ENCODE data around the gene HMG20B.
"Not testable (repeated sequence)": the region's sequence is repeated elsewhere in the genome, so short reads cannot be mapped to it uniquely, and the experiment has no call there.

HMG20B gene

GRCh38 chr19:3556423-3556977 lies 16.2 kb upstream of the HMG20B start:
- no peak for DNase-seq (ENCODE audit: low read depth in 3 of 3)

DNA sequence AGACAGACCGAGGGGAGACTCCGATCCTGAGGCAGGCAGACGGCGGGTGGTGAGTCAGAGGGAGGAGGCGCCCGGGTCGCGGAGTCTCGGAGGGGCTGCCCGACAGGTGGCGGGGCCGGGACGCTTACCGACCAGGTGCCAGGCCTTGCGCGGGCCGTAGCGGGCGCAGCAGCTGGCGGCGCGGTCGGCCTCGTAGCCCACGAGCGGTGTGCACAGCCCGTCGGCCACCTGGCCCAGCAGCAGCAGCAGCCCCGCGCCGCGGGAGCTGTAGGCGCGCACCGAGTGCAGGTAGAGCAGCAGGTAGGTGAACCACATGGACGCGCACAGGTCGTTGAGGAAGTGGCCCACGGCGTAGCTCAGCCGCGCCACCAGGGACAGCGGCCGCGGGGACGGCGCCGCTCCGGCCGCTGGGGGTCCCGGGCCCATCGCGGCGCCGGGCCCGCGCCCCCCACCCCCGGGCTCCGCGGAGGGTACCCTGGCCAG lies 15.7 kb upstream of the HMG20B start:
- peak in 2 of 3 donors; percentile 42 to 60 for DNase-seq (ENCODE audit: low read depth in 3 of 3)

DNA sequence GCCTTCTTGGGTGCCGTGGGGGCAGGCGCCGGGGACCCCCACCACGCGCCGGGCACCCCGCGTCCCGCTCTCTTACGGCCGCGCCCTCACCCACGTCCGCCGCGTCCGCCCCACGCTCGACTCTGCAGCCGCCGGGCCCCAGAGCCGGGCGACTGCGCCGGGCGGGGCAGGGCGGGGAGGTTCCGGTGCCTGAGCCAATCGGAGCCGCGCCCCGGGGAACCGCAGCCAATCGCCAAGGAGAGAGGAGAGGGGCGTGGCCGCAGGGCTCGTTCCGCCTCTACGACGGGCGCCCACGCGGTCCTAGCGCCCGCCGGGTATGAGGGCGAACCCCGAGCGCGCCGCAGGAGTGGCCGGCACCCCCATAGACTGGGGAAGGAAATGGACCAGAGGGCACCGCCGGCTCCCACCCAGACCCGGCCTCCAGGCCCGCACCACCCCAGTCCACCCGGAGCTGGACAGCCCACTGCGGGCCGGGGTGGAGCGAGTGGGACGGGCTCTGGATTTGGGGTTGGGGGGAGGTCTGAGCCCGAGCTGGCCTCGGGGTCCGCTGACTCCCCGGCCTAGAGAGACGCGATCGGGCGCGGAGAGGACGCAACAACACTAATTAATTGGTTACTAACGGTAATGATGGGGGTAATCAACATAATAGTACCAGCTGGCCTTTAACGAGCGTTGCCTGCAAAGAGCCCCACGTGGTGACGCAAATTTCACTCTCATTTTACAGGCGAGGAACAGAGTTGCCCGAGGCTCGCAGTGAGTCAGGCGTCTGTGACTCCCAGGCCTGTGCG lies 15.1 kb upstream of the HMG20B start, which contains the start of gene MFSD12:
Gene MFSD12, minus strand, starts transcription at position 126 of the 788 bp plus-strand sequence. CDS start 183 bp downstream, outside the sequence.
- peak; percentile 88 to 96 (median 93) for DNase-seq (ENCODE audit: low read depth in 3 of 3)

- DNase-seq (ENCODE audit: low read depth in 3 of 3) = no peak
Measured at GRCh38 chr19:3563709-3564524, 8.8 kb upstream of the HMG20B start.

GRCh38 chr19:3565139-3565538 lies 7.6 kb upstream of the HMG20B start:
- no peak for DNase-seq (ENCODE audit: low read depth in 3 of 3)

- DNase-seq (ENCODE audit: low read depth in 3 of 3) = not testable (repeated sequence)
Measured at GRCh38 chr19:3570042-3570441, 2.7 kb upstream of the HMG20B start.

GRCh38 chr19:3570606-3571011 lies 2.1 kb upstream of the HMG20B start:
- DNase-seq (ENCODE audit: low read depth in 3 of 3) = no peak

DNA sequence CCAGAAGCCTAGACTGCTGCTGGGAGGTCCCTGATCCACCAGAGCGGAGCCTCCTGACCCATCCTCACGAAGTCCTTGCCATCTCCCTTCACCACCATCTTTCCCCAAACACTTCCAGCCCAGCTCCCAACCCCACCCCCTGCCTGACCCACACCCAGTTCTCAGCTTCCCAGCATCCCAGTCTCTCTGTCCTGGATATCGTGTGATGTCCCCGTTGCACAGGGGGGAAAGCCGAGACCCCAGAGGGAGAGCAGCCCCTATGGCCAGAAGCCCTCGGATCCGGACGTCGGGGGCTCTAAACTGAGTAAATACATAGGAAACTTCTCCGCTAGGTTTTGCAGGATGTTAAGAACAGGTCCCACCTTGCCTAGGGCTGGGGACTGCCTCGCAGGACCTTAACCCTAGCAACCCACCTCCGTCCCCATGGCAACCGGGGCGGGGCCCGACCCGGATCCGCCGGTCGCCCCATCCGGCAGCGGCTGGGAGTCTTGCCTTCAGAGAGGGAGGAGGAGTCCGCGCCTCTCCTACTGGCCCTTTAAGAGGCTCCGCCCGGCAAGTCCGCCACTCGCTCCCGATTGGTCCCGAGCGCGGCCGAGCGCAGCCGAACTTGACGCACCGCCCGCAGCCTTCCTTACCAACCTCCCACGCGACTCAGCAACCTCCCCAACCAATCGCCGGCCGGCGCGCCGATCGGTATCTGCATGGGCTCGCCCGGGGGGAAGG lies 451 bp upstream of the HMG20B start:
- DNase-seq (ENCODE audit: low read depth in 3 of 3) = peak; percentile 99 to 100 (median 99)

- DNase-seq (ENCODE audit: low read depth in 3 of 3) = no peak
Measured at GRCh38 chr19:3573162-3573857, 566 bp downstream of the HMG20B start.

DNA sequence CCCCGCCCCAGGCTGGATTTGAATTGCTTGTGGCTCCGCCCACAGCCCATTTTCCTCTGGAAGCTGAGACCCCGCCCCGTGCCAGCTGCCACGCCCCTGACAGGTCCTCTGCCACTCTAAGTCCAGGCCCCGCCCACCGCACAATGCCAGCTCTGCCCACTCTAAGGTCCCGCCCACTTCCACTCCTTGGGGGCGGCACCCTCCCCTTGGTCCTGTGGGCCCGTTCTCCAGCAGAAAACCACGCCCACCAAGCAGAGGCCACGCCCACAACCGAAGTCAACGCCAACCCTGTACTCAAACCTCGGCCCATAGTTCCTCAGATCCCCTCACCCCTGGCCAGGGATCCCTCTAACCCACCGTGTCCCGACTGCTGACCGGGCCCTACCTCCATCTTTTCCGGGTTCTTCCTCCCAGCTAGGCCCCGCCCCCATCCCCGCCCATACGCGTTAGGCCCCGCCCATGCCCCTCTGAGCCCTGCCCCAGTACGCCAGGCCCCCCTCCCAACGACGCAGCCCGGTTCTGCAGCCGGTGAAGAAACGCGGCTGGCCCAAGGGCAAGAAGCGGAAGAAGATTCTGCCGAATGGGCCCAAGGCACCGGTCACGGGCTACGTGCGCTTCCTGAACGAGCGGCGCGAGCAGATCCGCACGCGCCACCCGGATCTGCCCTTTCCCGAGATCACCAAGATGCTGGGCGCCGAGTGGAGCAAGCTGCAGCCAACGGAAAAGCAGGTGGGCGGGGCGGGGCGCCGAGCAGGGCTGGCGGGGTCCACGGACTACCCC lies 1.3 kb downstream of the HMG20B start:
- DNase-seq (ENCODE audit: low read depth in 3 of 3) = peak; percentile 89 to 96 (median 95)

- no peak for DNase-seq (ENCODE audit: low read depth in 3 of 3)
Measured at GRCh38 chr19:3575260-3575741, 2.6 kb downstream of the HMG20B start.

GRCh38 chr19:3575949-3576673 lies 3.4 kb downstream of the HMG20B start:
- no peak for DNase-seq (ENCODE audit: low read depth in 3 of 3)

- no peak for DNase-seq (ENCODE audit: low read depth in 3 of 3)
Measured at GRCh38 chr19:3576696-3577443, 4.1 kb downstream of the HMG20B start.

- no peak for DNase-seq (ENCODE audit: low read depth in 3 of 3)
Measured at GRCh38 chr19:3577723-3578344, 5.1 kb downstream of the HMG20B start.

GRCh38 chr19:3578390-3578789 lies 5.6 kb downstream of the HMG20B start:
- DNase-seq (ENCODE audit: low read depth in 3 of 3) = no peak

- DNase-seq (ENCODE audit: low read depth in 3 of 3) = no peak
Measured at GRCh38 chr19:3580156-3580934, 7.6 kb downstream of the HMG20B start.

GRCh38 chr19:3581792-3582191 lies 9.0 kb downstream of the HMG20B start:
- DNase-seq (ENCODE audit: low read depth in 3 of 3) = not testable (repeated sequence)

All from stimulated activated CD4-positive, alpha-beta T cell treated with anti-CD3 and anti-CD28 coated beads, TNF-alpha, amount 100 ng/mL, for 48 hours (primary cell).